Measurements from ENCODE around the gene PTTG1IP.

DNA sequence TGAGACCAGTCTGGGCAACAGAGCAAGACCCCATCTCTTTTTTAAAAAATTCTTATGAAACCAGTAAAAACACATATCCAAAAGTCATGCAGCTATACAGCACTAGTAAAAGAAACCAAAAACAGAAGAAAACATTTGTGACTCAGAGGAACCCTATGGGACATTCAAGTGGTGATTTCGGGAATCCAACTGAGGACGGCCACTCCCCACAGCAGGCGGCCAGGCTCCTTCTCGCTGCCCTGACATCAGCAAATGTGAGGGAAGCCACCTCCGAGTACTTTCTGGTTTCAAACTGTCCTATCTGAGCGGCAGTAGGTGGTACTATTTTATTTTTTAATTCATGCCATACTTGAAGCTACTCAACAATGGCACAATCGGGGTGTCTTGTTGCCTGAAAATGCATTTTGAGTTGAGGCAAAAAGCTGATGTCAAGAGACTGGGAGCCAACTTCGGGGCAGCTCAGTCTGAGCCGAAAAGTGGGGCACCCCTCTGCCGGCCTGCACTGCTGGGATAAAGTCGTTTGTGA is 58.9 kb downstream of the PTTG1IP start:
- TF ChIP-seq, protein P1, sequence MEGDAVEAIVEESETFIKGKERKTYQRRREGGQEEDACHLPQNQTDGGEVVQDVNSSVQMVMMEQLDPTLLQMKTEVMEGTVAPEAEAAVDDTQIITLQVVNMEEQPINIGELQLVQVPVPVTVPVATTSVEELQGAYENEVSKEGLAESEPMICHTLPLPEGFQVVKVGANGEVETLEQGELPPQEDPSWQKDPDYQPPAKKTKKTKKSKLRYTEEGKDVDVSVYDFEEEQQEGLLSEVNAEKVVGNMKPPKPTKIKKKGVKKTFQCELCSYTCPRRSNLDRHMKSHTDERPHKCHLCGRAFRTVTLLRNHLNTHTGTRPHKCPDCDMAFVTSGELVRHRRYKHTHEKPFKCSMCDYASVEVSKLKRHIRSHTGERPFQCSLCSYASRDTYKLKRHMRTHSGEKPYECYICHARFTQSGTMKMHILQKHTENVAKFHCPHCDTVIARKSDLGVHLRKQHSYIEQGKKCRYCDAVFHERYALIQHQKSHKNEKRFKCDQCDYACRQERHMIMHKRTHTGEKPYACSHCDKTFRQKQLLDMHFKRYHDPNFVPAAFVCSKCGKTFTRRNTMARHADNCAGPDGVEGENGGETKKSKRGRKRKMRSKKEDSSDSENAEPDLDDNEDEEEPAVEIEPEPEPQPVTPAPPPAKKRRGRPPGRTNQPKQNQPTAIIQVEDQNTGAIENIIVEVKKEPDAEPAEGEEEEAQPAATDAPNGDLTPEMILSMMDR (conservative IDR thresholded peaks at IDR 0.05; ENCODE audit: low read length), result no peak
- TF ChIP-seq EZH2phosphoT487 (IDR thresholded peaks at IDR 0.05; ENCODE audit: borderline replicate concordance, low read depth, low read length), result no peak

All from OCI-LY7 (cell line).